GM12874 (cell line): Measurements from ENCODE around the gene DUSP5.

Source experiments
- TF ChIP-seq, protein P1 (sequence below): IDR thresholded peaks from 2 replicates; pipeline ENCODE4 v1.5.1; 2011; ENCODE audit warnings: low read depth, mild to moderate bottlenecking, control low read depth, low read length, moderate library complexity; ENCODE audit not compliant: insufficient read depth

The DUSP5 gene

GRCh38 chr10:110549211-110549610 is 51.5 kb downstream of the DUSP5 start:
- TF ChIP-seq, protein P1, sequence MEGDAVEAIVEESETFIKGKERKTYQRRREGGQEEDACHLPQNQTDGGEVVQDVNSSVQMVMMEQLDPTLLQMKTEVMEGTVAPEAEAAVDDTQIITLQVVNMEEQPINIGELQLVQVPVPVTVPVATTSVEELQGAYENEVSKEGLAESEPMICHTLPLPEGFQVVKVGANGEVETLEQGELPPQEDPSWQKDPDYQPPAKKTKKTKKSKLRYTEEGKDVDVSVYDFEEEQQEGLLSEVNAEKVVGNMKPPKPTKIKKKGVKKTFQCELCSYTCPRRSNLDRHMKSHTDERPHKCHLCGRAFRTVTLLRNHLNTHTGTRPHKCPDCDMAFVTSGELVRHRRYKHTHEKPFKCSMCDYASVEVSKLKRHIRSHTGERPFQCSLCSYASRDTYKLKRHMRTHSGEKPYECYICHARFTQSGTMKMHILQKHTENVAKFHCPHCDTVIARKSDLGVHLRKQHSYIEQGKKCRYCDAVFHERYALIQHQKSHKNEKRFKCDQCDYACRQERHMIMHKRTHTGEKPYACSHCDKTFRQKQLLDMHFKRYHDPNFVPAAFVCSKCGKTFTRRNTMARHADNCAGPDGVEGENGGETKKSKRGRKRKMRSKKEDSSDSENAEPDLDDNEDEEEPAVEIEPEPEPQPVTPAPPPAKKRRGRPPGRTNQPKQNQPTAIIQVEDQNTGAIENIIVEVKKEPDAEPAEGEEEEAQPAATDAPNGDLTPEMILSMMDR, result no peak

GRCh38 chr10:110553905-110554304 is 56.2 kb downstream of the DUSP5 start:
- TF ChIP-seq, protein P1, result no peak

GRCh38 chr10:110556296-110556695 is 58.6 kb downstream of the DUSP5 start:
- TF ChIP-seq, protein P1, result no peak

GRCh38 chr10:110556969-110557601 is 59.4 kb downstream of the DUSP5 start:
- TF ChIP-seq, protein P1, result peak; percentile 74

GRCh38 chr10:110558041-110558440 is 60.3 kb downstream of the DUSP5 start:
- TF ChIP-seq, protein P1, result no peak

- TF ChIP-seq, protein P1, result no peak
Measured at GRCh38 chr10:110560012-110560411, 62.3 kb downstream of the DUSP5 start.
